HG03565 (cell line): ENCODE data around the gene LCN12.
A peak's percentile ranks its signal among the peaks of the same experiment; 100 is the strongest.

ENCODE experiments used
- ATAC-seq: cut with Tn5 transposase; IDR thresholded peaks from one replicate; pipeline ENCODE4 v1.9.1; 2021; ENCODE audit warnings: mild to moderate bottlenecking, moderate library complexity; ENCODE audit not compliant: unreplicated experiment

LCN12 gene

DNA sequence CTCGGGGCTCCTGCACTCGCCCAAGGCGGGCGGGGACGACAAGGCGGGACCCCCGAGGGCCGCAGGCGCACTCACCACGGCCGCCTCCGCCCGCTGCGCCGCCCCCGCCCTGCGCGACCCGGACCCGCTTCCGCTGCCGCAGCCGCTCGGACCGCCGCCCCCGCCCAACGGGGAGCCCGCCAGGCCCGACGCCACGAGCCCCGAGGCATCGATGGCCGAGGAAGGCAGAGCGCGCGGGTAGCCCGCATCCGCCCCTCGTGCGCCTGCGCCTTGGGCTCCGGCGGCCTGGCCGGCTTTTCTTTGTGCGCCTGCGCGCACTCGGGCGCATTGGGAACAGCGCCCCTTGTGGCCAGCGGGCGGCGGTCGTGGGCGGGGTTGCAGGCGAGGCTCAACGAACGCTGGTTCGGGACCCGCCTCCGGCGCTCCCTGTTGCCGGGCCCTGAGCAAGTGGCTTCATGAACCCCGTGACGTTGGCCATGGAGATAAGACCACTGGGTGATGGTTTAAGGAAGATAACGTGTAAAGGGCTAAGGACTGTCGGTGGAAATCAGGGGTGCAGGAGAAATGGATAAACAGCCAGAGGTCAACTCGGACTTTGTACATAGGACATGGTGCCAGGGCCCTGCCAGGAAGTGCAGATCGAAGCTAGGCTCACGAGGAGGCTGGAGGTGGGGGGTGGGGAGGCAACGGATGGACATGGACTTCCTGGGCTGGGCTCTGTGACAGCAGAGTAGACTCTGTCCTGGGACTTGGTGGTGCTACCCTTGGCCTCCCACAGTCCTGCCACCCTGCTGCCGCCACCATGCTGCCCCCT, 7.3 kb upstream of the LCN12 start, which contains the start of the genes C8G and FBXW5:
C8G (plus strand) TSS at position 725 of the 814 bp plus-strand sequence; CDS start at position 803, 78 bp downstream.
FBXW5 (minus strand) TSS at position 220 of the 814 bp plus-strand sequence. CDS start 655 bp downstream, outside the sequence.
- ATAC-seq, result peak; percentile 75

DNA sequence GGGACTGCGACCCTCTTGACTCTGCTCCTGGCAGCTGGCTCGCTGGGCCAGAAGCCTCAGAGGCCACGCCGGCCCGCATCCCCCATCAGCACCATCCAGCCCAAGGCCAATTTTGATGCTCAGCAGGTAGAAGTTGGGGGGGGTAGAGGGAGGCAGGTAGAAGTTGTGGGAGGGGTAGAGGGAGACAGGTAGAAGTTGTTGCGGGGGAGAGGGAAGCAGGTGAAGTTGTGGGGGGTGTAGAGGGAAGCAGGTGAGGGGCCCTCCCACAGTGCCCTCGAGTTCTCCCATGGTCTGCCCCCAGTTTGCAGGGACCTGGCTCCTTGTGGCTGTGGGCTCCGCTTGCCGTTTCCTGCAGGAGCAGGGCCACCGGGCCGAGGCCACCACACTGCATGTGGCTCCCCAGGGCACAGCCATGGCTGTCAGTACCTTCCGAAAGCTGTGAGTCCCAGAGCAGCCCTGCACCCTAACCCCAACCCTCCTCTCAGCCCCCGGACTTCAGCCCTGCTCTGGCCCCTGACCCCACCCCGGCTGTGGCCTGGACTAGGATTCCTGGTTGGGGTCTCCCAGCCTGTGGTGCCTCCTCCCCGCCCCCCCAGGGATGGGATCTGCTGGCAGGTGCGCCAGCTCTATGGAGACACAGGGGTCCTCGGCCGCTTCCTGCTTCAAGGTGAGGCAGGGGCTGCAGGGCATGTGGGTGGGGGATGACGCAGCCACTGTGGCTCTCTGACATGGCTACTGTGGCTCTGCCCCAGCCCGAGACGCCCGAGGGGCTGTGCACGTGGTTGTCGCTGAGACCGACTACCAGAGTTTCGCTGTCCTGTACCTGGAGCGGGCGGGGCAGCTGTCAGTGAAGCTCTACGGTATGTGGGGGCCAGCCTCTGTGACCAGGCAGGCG, 6.5 kb upstream of the LCN12 start:
- ATAC-seq, result no peak

DNA sequence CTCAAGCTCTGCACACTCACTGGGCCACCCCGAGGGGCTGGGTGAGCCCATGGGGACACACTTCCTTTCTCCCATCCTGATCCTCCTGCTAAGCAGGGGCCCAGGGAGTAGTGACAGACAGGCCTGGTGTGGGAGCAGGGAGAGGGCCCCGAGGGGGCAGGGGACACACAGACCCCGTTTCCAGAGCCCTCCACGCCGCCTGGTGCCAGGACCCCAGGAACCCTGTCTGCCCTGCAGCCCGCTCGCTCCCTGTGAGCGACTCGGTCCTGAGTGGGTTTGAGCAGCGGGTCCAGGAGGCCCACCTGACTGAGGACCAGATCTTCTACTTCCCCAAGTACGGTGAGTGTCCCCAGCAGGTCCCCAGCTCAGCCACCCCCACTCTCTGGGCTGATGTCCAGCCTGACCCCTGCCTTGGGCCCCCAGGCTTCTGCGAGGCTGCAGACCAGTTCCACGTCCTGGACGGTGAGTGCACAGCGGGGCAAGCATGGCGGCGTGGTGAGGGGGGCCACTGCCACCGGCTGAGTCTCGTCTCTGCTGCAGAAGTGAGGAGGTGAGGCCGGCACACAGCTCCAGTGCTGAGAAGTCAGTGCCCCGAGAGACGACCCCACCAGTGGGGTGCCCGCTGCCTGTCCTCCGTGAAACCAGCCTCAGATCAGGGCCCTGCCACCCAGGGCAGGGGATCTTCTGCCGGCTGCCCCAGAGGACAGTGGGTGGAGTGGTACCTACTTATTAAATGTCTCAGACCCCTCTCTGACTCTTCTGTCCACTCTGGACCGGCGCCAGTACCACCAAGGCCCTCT, 5.6 kb upstream of the LCN12 start:
- no peak for ATAC-seq

DNA sequence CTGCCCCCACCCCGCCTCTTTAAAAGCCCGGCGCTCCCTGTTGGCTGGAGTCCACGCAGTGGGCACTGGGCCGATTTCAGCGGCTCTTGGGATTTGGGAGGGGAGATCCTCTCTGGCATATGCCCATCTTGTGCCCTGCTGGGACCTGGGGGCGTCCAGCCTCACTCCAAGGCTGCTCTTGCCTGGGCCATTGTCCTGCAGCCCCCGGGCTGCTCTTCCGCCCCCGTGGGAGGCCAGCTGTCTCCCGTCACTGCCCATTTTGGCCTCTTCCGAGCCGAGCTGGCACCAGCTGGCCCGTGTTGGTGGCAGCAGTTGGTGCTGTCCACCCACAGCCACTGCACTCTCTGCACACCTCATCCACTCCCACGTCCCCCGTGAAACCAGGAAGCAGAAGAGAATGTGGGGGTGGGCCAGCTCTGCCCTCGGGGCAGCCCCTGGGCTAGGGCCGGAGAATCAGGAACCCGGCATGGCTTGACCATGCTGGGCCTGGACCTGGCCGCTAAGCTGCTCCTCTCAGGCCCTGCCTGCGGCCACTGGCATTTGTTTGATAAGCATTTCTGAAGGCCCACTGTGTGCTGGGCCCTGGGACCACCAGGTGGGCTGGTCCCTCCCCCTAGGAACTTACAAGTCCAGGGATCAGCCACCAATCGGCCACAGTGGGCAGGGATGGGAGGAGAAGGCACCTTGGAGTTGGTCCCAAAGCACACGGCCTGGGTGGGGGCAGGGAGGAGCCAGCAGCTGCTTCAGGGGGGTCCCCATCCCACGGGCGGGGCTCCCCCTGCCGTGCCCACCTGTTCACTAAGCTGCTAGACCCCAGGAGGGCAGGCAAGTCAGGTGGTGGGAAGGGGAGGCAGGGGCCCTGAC, 4.8 kb upstream of the LCN12 start:
- ATAC-seq, result no peak

DNA sequence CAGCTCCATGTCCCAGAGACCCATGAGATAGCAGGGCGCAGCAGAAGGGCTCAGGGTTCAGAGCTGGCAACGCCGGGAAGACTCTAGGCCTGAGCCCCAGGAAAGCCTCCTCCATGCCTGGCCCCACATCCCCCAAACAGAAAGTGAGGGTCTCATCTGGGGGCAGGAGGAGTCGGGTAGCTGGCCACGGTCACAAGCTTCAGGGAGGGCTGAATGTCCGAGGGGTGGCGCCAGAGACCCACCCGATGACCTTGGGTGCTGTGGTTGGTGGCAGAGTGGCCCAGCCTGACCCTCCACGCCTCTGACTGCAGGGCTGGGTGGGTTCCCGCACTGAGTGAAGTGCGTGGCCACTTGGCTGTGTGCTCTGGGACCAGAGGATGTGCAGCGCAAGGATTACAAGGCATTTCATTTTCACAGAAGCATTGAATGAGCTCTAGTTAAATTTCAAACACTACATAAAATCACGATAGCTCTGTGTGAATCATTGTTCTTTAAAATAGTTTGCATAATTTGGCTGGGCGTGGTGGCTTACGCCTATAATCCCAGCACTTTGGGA, 4.0 kb upstream of the LCN12 start:
- no peak for ATAC-seq

DNA sequence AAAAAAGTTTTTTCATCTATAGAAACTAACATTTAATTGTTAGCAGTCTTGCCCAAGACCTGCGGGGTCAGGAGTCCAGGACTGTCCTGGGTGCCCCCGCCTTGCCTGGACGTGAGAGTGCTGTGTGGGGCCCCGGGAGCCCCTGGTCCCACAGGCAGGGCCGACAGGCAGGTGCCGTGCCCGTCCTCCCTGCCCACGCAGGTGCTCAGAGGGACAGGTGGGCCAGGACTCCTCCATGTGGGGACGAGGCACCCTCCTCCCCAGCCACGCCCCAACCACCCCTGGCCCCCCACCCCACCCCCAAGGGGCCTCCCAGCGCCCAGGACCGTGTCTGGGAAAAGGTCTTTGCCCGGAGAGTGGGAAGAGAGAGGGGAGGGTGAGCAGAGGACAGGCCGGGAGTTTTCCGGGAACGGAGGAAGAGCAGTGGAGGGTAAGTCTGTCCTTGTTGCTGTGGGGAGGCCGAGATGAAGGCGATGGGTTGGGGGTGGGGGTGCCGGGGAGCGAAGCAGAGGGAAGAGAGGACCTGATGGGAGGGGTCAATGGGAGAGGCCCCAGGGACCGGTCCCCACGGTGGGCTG, 2.7 kb upstream of the LCN12 start:
- ATAC-seq, result no peak

DNA sequence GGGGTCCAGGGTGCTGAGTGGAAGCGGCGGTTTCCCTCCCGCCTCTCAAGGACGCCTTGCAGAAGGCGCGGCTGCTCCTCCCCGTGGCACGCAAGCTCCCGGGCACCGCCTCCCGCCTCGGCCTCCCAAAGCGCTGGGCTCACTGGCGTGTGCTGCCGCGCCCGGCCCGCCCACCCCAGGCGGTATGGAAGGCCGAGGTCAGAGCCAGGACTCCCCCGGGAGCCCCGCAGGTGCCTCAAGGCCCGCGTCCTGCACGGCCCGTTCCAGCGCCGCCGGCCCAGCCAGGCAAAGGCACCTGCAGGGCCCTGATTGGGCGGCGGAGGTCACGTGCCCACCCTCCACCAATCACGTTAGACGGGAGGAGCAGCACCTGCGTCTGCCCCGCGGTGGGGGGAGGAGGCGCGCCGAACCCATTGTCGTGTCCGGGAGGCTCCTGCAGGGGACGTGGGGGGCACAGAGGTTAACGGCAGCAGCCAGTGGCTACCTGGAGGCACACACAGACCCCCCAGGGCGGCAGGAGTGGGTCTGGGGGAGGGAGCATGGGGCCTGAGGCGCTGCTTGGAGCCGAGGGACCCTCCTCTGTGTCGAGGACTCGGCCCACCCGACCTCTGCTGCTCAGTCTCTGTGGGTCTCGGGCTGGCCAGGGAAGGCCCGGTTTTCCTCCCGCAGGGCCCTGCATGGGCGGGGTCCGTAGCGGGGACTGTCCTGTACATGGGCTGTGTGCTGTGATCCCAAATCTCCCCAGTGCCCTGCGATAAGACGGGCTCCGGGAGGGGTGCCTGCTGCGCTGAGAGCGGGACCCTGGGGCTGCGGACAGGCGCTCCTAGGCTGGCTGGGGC, 2.0 kb upstream of the LCN12 start:
- peak; percentile 70 for ATAC-seq

DNA sequence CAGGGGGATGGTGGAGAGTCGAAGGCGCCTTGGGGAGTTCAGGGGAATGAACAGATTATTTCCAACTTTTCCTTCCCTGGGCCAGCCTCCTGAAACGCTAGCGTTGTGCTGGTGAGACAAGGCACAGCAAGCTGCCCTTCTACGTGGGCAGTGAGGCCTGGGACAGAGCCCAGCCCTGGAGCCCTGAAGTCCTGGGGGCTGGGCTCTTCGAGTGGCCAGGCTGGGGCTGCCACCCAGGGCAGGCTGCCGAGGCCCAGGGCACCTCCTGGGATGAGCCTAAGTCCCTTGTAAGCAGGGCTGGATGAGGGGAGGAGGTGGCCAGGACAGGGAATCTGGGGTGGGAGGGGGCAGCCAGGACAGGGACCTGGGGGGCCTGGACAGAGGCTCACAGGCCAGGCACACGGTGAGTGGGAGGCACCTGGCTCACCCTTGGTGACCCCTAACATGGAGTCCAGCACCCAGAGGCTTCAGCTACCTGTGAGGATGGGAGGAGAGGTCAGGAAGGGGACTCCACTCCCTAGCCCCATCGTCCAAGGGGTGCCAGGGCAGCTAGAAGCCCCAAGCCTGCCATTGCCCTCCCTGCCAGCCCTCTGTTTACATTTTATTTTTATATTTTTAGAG, 1.3 kb upstream of the LCN12 start:
- ATAC-seq, result no peak

DNA sequence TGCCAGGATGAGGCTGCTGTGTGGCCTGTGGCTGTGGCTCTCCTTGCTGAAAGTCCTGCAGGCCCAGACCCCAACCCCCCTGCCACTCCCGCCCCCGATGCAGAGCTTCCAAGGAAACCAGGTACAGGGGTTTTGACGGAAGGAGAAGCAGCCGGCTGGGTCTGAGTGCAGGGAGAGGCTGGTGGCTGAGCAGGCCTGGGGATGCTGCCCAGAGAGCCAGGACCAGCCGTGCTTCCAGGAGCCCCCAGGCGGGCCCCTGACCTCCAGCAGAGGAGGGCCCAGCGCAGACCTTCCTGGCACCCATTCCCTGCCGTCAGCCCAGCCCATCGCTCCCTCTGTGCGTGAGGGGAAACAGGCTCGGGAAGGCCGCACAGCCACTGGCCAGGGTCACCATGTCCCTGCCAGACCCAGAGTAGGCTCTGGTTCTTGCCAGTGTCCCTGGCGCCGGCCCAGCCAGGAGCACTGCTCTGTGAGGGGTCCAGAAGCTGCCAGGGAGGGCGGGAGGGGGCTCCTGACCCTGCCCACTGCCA, 313 bp downstream of the LCN12 start:
- ATAC-seq, result no peak

DNA sequence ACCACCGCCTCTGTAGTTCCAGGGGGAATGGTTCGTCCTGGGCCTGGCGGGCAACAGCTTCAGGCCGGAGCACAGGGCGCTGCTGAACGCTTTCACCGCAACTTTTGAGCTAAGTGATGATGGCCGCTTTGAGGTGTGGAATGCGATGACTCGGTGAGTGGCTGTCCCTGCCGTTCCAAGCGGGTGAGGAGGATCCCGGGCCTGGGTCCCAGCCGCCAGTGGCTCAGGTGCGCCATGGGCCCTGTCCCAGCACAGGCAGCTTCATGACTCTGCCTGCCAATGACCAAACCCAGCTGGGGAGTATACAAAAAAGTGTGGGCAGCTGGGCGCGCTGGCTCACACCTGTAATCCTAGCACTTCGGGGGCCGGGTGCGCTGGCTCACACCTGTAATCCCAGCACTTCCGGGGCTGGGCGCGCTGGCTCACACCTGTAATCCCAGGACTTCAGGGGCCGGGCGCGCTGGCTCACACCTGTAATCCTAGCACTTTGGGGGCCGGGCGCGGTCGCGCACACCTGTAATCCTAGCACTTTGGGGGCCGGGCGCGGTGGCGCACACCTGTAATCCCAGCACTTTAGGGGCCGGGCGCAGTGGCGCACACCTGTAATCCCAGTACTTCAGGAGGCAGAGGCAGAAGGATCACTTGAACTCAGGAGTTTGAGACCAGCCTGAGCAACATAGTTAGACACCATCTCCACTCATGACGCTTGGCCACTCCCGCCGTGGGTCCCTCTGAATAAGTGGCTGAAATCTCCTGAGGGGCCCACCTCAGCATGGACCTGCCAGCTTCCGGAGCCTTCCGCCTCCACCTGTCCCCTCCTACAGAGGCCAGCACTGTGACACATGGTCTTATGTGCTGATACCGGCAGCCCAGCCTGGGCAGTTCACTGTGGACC, 1.1 kb downstream of the LCN12 start:
- no peak for ATAC-seq

DNA sequence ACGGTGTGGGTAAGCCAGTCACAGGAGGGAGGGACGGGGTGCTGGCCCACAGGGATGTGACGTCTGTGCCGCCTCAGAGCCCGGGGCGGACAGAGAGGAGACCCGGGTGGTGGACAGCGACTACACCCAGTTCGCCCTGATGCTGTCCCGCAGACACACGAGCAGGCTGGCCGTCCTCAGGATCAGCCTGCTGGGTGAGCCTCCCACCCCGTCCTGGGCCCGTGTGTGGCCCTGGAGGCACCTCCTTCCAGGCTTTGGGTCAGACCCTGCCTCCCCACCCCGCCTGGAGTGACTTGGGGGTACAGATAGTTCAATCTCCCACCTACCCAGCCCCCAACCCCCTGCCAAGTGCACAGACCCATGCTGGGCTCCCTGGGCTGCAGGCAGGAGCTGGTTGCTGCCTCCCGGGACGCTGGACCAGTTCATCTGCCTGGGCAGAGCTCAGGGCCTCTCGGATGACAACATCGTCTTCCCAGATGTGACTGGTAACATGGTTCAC, 1.7 kb downstream of the LCN12 start:
- no peak for ATAC-seq

DNA sequence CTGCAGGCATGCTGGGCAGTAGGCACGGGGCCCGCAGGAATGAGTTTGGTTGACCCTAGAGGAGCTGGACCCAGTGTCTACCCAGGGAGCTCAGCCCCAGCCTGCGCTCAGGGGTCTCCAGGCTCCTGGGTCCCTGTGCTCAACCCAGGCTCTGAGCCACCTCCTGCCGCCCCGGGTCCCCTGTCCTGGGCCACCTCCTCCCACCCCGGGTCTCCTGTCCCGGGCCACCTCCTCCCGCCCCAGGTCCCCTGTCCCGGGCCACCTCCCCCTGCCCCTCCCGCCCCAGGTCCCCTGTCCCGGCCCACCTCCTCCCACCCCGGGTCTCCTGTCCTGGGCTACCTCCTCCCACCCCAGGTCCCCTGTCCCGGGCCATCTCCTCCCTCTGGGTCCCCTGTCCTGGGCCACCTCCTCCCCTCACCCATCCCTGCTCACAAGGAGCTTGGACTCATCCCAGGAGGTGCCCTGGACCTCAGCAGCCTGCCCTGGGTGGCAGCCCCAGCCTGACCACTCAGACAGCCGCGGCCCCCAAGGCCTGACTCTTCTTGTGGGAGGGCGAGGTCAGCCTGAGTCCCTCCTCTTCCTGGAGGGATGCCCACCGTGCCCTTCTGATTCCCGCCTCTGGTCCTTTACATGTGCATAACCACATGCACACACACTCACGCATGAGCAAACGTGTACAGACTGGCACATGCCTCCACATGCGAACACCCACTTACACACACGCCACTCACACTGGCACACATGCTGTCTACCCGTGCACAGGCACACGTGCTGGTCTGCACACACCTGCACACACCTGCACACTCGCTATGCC, 2.4 kb downstream of the LCN12 start:
- ATAC-seq, result no peak

DNA sequence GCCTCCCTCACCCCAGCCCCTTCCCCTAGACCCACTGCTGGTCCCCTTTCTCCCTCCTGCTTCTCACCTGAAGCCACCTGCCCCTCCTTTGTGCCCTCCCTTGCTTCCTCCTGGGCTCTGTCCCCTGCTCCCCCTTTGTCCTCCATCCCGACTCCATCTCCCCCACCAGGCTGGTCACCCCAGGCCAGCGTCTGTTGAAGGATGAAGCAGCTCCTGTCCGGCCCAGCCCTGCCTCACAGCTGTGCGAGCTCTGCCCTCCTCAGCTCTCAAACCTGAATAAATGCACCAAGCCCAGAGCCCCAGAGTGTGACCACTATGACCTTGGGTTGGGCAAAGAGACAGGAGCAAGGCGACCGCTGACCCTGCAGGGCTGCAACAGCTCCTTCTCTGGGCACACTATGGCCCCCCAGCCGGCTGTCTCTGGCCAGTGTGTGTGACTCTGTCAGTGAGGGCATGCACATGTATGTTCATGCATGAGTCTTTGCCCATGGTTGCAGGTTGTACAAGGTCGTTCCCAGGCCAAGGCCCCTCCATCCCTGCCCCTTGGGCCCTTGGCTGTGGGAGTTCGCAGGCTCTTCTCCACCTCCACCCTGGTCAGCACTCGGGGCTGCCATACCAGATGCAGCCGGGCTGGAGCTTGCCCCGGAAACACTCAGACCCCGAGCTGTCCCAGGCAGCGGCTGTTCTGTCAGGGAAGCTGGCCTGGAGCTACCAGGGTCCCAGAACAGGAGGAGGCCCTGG, 3.3 kb downstream of the LCN12 start:
- no peak for ATAC-seq

DNA sequence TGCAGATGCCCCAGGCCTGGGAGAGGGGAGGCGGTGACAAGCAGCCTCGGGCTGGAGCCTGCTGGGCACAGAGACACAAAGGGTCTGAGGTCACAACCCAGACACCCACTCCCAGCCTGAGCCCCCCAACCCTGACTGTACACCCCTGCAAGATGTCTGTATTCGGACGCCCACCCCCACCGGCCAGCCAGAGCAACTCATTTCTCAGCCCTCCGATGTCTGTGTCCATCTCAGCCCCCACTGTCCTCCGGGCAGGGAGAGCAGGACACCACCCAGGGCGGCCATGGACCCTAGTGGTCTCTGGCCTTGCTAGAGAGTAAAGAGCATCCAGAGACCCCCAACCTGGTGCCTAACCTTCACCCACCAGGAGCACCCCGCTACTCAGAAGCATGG, 3.9 kb downstream of the LCN12 start:
- ATAC-seq, result no peak

DNA sequence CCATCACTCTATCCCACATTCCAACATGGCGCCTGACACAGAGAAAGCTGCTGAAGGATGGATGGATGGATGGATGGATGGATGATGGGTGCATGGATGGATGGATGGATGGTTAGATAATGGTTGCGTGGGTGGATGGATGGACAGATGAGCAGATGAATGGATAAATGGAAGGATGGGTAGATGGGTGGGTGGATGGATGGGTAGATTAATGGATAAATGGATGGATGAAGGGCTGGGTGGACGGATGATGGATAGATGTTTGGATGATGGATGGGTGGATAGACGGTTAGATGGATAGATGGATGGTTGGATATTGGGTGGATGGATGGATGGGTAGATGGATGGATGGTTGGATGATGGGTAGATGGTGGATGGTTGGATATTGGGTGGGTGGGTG, 4.5 kb downstream of the LCN12 start:
- ATAC-seq, result no peak
